ENCODE results near the gene ZFHX2. TPM values are rescaled to one million over a fixed set of nuclear protein-coding genes. Genes with fewer than 3 reads are reported as not detected.

ZFHX2 gene
- total and polyA plus RNA-seq, 2 of the 13 experiments (the other 11 are each of a cell fraction or from before 2014, with no cell fraction given): 0.17 to 0.44 TPM

GRCh38 chr14:23551266-23552028 is at the start of gene ZFHX2 (continued):
- TF ChIP-seq KIAA2018 (CRISPR knock-in tag; IDR thresholded peaks at IDR 0.05; ENCODE audit: borderline replicate concordance) (peak; percentile 98), ZNF558 (CRISPR knock-in tag; IDR thresholded peaks at IDR 0.05; ENCODE audit: borderline replicate concordance) (no peak), RORA (CRISPR knock-in tag; IDR thresholded peaks at IDR 0.05) (no peak), ZNF841 (CRISPR knock-in tag; IDR thresholded peaks at IDR 0.05; ENCODE audit: borderline replicate concordance) (0 out of 2 replicates have a peak, but pooled peaks have one; percentile 56), ZNF761 (CRISPR knock-in tag; conservative IDR thresholded peaks at IDR 0.05) (peak; percentile 80; the same call in 1 of the 2 replicates), RNF219 (CRISPR knock-in tag; IDR thresholded peaks at IDR 0.05) (no peak), ZMYM2 (CRISPR knock-in tag; IDR thresholded peaks at IDR 0.05) (no peak), ZNF660 (CRISPR knock-in tag; IDR thresholded peaks at IDR 0.05; ENCODE audit: borderline replicate concordance, low read depth) (no peak), FOSL1 (CRISPR knock-in tag; IDR thresholded peaks at IDR 0.05; ENCODE audit: borderline replicate concordance) (no peak), XRCC5 (optimal IDR thresholded peaks at IDR 0.05; ENCODE audit: low read length) (peak; percentile 98), ZNF326 (CRISPR knock-in tag; IDR thresholded peaks at IDR 0.05; ENCODE audit: borderline replicate concordance) (0 out of 2 replicates have a peak, but pooled peaks have one; percentile 76), HINFP (CRISPR knock-in tag; IDR thresholded peaks at IDR 0.05; ENCODE audit: low read depth) (no peak; the same call in 1 of the 2 replicates), KAT2B (IDR thresholded peaks at IDR 0.05; ENCODE audit: borderline replicate concordance, low read depth, low read length) (peak; percentile 87), ZNF776 (CRISPR knock-in tag; IDR thresholded peaks at IDR 0.05) (peak; percentile 75; the same call in 1 of the 2 replicates), ZNF501 (CRISPR knock-in tag; IDR thresholded peaks at IDR 0.05) (peak; percentile 47), NR1H2 (CRISPR knock-in tag; IDR thresholded peaks at IDR 0.05; ENCODE audit: borderline replicate concordance, low read depth) (no peak), JUNB (CRISPR knock-in tag; IDR thresholded peaks at IDR 0.05; ENCODE audit: borderline replicate concordance) (peak; percentile 2; the same call in 1 of the 2 replicates)

Data from HepG2 (cell line).